Uterus (tissue), 4 donors: ENCODE results near the gene MAPK6. TPM values are rescaled to one million over a fixed set of nuclear protein-coding genes. Genes with fewer than 3 reads are reported as not detected.

ENCODE experiments used
- DNase-seq, 2 donors: peaks; one replicate each; pipeline ENCODE4 v3.0.0-alpha.2; 2019 to 2020
- H3K27ac ChIP-seq, 2 donors: fragments of 200-600 bp; sonication (generic); 1 replicate in 1 of 2; 2 replicates in 1 of 2; pipeline ENCODE4 v1.5.1; 2016 to 2018
- H3K27me3 ChIP-seq, 2 donors: fragments of 200-600 bp; sonication (generic); one replicate each; pipeline ENCODE4 v1.5.1; 2018 to 2019; ENCODE audit warnings: control low read depth in 1 of 2
- H3K36me3 ChIP-seq, 2 donors: fragments of 200-600 bp; sonication (generic); one replicate each; pipeline ENCODE4 v1.5.1; 2019; ENCODE audit warnings: control low read depth in 1 of 2
- H3K4me1 ChIP-seq, 2 donors: fragments of 200-600 bp; sonication (generic); one replicate each; pipeline ENCODE4 v1.5.1; 2018 to 2019; ENCODE audit warnings: control low read depth in 1 of 2
- H3K4me3 ChIP-seq, 2 donors: fragments of 200-600 bp; sonication (generic); 1 replicate in 1 of 2; 2 replicates in 1 of 2; pipeline ENCODE4 v1.5.1; 2018 to 2019; ENCODE audit warnings: mild to moderate bottlenecking in 1 of 2
- H3K9me3 ChIP-seq, 2 donors: fragments of 200-600 bp; sonication (generic); one replicate each; pipeline ENCODE4 v1.5.1; 2019; ENCODE audit warnings: control low read depth in 1 of 2
- CTCF ChIP-seq, 4 experiments: fragments of 200-600 bp in 2 of 4; fragments of 450-650 bp in 2 of 4; sonication (generic) in 2 of 4; IDR thresholded peaks; one replicate each; pipeline ENCODE4 v1.5.1; 2016 to 2019; ENCODE audit warnings: antibody characterized with exemption in 4 of 4, mild to moderate bottlenecking in 2 of 4, moderate library complexity in 1 of 4
- POLR2A ChIP-seq, 2 donors: fragments of 450-650 bp; IDR thresholded peaks; one replicate each; pipeline ENCODE4 v1.6.1; 2016; ENCODE audit warnings: antibody characterized with exemption in 2 of 2, mild to moderate bottlenecking in 1 of 2, moderate library complexity in 1 of 2
- intact Hi-C: fragments of 100-400 bp; cut with DNase I; formaldehyde crosslinking; loops from one replicate; pipeline ENCODE4 v1.15.1; 2023; ENCODE audit warnings: low total_unique reads
- total RNA-seq, 4 donors: library from RNA; depleted of rRNA in 3 of 4; stranded (reverse); fragments of >200 nt in 3 of 4; gene quantifications; one replicate each; pipeline versions ENCODE4 v1.1.0 to v1.2.4, GENCODE V29; 2014 to 2023
- donor health status: DM: yes; HTN: yes; CAD: no.

Gene MAPK6
- total RNA-seq, 4 donors from 2014 or later, result 11.5 to 47.1 (median 30.0) TPM

- Histone ChIP-seq H3K4me3 (no peak overlapping the region), H3K27me3 (no peaks in the 10 kb centered on the region), H3K9me3 (no peaks in the 10 kb centered on the region), H3K4me1 (no peaks in the 10 kb centered on the region), H3K27ac (no peak overlapping the region), H3K36me3 (no peaks in the 10 kb centered on the region)
- no peak for DNase-seq
- intact Hi-C loops, result no loop called here
- TF ChIP-seq CTCF (IDR thresholded peaks at IDR 0.05) (no peak), POLR2A (IDR thresholded peaks at IDR 0.05) (no peak)
Measured at GRCh38 chr15:52005748-52006701, 13.0 kb upstream of the MAPK6 start.

DNA sequence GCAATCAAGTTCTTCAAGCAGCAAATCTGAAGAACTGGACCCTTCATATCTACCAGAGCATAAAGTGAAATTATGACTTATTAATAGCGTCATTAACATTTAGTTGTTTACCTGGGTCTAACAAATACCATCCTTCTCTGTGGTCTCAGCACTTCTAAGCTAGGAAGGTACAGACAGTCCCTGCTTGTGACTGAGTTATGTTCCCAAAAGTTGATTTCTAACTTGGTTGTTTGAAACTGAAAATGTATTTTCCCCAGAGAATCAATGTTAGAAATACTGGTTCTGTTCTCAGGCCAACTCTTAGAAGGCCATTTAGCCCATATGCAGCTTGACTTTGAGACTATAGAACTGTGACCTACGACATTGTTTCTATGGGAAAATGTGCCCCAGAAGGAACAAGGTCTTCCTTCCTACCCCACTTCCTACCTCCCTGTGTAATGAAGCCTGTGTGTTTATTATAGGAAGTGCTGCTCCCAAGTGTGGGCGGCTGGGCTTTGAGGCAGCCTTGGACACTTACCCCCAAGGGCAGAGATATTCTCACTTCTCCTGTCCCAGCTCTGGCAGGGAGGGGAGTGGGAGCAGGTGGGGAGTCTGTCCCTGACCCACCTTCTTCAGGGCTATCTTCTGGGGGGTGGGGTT lies 12.2 kb upstream of the MAPK6 start:
- Histone ChIP-seq H3K4me3 (no peak overlapping the region), H3K4me1 (no peaks in the 10 kb centered on the region), H3K36me3 (no peaks in the 10 kb centered on the region), H3K27ac (no peak overlapping the region), H3K9me3 (no peaks in the 10 kb centered on the region), H3K27me3 (no peaks in the 10 kb centered on the region)
- DNase-seq, result no peak
- TF ChIP-seq CTCF (IDR thresholded peaks at IDR 0.05), result no peak
- TF ChIP-seq POLR2A (IDR thresholded peaks at IDR 0.05), result no peak
- intact Hi-C loops, result no loop called here

GRCh38 chr15:52008359-52008697 lies 10.7 kb upstream of the MAPK6 start:
- Histone ChIP-seq H3K27me3 (no peaks in the 10 kb centered on the region), H3K36me3 (no peaks in the 10 kb centered on the region), H3K4me1 (no peaks in the 10 kb centered on the region), H3K4me3 (no peak overlapping the region), H3K27ac (no peak overlapping the region), H3K9me3 (no peaks in the 10 kb centered on the region)
- no peak for TF ChIP-seq POLR2A (IDR thresholded peaks at IDR 0.05)
- TF ChIP-seq CTCF (IDR thresholded peaks at IDR 0.05), result no peak
- no peak for DNase-seq
- intact Hi-C loops, result no loop called here

- H3K4me1 ChIP-seq, result no peaks in the 10 kb centered on the region
- no peaks in the 10 kb centered on the region for H3K27me3 ChIP-seq
- no peak overlapping the region for H3K4me3 ChIP-seq
- no peak for DNase-seq
- H3K9me3 ChIP-seq, result no peaks in the 10 kb centered on the region
- no peak overlapping the region for H3K27ac ChIP-seq
- no peaks in the 10 kb centered on the region for H3K36me3 ChIP-seq
- intact Hi-C loops, result no loop called here
- TF ChIP-seq CTCF (IDR thresholded peaks at IDR 0.05) (no peak), POLR2A (IDR thresholded peaks at IDR 0.05) (no peak)
Measured at GRCh38 chr15:52008698-52009434, 10.2 kb upstream of the MAPK6 start.
